ENCODE data around the gene NR6A1.

Gene NR6A1

DNA sequence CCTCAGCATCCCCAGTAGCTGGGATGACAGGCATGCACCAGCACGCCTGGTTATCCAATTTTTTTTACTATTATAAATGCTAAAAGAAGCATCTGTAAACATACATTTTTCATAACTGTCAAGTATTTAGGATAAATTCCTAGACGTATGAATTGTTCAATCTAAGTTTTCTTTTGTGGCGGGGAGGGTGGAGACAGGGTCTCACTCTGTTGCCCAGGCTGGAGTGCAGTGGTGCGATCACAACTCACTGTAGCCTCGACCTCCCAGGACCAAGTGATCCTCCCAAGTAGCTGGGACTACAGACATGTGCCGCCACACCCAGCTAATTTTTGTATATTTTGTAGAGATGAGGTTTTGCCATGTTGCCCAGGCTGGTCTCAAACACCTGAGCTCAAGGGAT, 52.2 kb downstream of the NR6A1 start:
- Histone ChIP-seq H3K4me3 (ENCODE audit: low read depth, low read length) (no peak overlapping the region), H3K36me3 (ENCODE audit: control insufficient read depth, insufficient read depth, low read length) (peaks cover 7% of the 10 kb centered on the region), H3K9me3 (ENCODE audit: control insufficient read depth, insufficient read depth, low read depth, low read length) (no peaks in the 10 kb centered on the region), H3K4me1 (ENCODE audit: control insufficient read depth, insufficient read depth, low read length) (peaks cover 8% of the 10 kb centered on the region), H3K27me3 (ENCODE audit: control insufficient read depth, insufficient read depth, low read length) (no peaks in the 10 kb centered on the region), H3K27ac (ENCODE audit: low read depth, low read length) (no peak overlapping the region), H3K9ac (ENCODE audit: low read length) (no peak overlapping the region)

DNA sequence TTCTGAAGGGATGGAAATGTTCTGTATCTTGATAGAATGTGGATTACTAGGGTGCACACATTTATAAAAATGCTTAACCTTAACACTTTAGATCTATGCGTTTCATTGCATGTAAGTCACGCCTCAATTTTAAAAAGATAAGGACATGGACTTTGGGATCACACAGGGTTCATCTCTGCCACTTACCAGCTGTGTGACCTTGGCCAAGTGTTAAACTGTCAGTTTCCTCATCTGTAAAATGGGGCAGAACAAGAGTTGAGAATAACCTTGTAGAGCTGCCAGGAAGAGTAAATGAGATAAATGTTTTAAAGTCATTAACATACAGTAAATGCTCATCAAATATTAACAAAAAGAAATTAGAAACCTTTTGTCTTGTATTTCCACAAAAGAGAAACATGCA, 53.5 kb downstream of the NR6A1 start:
- Histone ChIP-seq H3K4me1 (ENCODE audit: control insufficient read depth, insufficient read depth, low read length) (peaks cover 8% of the 10 kb centered on the region), H3K9ac (ENCODE audit: low read length) (no peak overlapping the region), H3K36me3 (ENCODE audit: control insufficient read depth, insufficient read depth, low read length) (peaks cover 7% of the 10 kb centered on the region), H3K9me3 (ENCODE audit: control insufficient read depth, insufficient read depth, low read depth, low read length) (no peaks in the 10 kb centered on the region), H3K27me3 (ENCODE audit: control insufficient read depth, insufficient read depth, low read length) (no peaks in the 10 kb centered on the region), H3K4me3 (ENCODE audit: low read depth, low read length) (no peak overlapping the region), H3K27ac (ENCODE audit: low read depth, low read length) (no peak overlapping the region)

DNA sequence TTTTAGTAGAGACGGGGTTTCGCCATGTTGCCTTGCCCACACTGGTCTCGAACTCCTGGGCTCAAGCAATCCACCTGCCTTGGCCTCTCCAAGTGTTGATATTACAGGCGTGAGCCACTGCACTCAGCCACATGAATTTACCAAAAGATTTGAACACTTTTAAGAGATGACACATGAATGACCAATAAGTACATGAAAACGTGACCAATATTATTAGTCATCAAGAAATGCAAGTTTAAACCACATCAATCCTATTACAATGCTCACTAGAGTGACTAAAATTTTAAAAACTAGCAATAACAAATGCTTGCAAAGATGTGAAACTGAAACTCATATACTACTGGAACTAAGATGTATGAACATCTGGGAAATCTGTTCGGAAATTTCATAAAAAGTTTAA, 54.3 kb downstream of the NR6A1 start:
- Histone ChIP-seq H3K27me3 (ENCODE audit: control insufficient read depth, insufficient read depth, low read length) (no peaks in the 10 kb centered on the region), H3K4me3 (ENCODE audit: low read depth, low read length) (no peak overlapping the region), H3K36me3 (ENCODE audit: control insufficient read depth, insufficient read depth, low read length) (peaks cover 7% of the 10 kb centered on the region), H3K4me1 (ENCODE audit: control insufficient read depth, insufficient read depth, low read length) (peaks cover 8% of the 10 kb centered on the region), H3K9ac (ENCODE audit: low read length) (no peak overlapping the region), H3K27ac (ENCODE audit: low read depth, low read length) (no peak overlapping the region), H3K9me3 (ENCODE audit: control insufficient read depth, insufficient read depth, low read depth, low read length) (no peaks in the 10 kb centered on the region)

DNA sequence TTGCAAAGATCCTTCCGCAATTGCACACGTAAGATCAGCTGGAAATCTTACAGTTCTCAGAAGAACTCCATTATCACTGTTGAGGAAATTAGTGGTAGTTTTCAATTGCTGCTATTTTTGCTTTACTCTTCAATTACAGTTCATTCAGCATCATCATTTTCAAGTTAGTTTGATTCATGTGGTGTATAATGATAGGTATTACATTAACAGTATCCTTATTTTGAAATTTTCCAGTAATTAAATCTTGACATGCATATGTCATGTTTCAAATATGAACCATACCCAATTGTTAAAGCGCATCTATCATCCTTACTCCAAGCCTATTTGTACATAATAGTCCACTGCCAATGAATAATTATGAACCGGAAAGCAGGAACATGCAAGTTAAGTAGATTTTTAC, 60.3 kb downstream of the NR6A1 start:
- Histone ChIP-seq H3K27ac (ENCODE audit: low read depth, low read length) (no peak overlapping the region), H3K4me1 (ENCODE audit: control insufficient read depth, insufficient read depth, low read length) (peaks cover 8% of the 10 kb centered on the region; the same call in 1 of the 2 replicates), H3K4me3 (ENCODE audit: low read depth, low read length) (no peak overlapping the region), H3K27me3 (ENCODE audit: control insufficient read depth, insufficient read depth, low read length) (no peaks in the 10 kb centered on the region), H3K9me3 (ENCODE audit: control insufficient read depth, insufficient read depth, low read depth, low read length) (no peaks in the 10 kb centered on the region), H3K36me3 (ENCODE audit: control insufficient read depth, insufficient read depth, low read length) (no peaks in the 10 kb centered on the region), H3K9ac (ENCODE audit: low read length) (no peak overlapping the region)

DNA sequence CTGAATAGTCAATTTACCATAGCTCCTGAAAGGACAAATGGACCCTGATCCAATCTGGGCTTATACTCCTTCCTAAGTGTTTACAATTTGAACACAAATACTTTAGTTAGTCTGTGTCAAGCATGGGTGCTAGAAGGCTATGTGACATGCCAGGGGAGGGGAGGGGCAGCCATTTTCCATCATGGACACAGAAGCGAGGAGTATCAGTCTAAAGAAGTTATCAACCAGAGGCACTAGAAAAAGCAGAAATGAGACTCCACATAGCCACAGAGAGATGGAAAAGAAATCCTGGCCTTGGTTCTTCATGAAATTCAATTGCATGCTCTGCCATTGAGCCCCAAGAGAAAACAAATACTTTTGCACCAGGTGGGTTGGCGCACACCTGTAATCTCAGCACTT, 61.8 kb downstream of the NR6A1 start:
- Histone ChIP-seq H3K27ac (ENCODE audit: low read depth, low read length) (no peak overlapping the region), H3K9ac (ENCODE audit: low read length) (no peak overlapping the region), H3K36me3 (ENCODE audit: control insufficient read depth, insufficient read depth, low read length) (no peaks in the 10 kb centered on the region), H3K4me1 (ENCODE audit: control insufficient read depth, insufficient read depth, low read length) (peaks cover 8% of the 10 kb centered on the region; the same call in 1 of the 2 replicates), H3K4me3 (ENCODE audit: low read depth, low read length) (no peak overlapping the region), H3K27me3 (ENCODE audit: control insufficient read depth, insufficient read depth, low read length) (no peaks in the 10 kb centered on the region), H3K9me3 (ENCODE audit: control insufficient read depth, insufficient read depth, low read depth, low read length) (no peaks in the 10 kb centered on the region)

DNA sequence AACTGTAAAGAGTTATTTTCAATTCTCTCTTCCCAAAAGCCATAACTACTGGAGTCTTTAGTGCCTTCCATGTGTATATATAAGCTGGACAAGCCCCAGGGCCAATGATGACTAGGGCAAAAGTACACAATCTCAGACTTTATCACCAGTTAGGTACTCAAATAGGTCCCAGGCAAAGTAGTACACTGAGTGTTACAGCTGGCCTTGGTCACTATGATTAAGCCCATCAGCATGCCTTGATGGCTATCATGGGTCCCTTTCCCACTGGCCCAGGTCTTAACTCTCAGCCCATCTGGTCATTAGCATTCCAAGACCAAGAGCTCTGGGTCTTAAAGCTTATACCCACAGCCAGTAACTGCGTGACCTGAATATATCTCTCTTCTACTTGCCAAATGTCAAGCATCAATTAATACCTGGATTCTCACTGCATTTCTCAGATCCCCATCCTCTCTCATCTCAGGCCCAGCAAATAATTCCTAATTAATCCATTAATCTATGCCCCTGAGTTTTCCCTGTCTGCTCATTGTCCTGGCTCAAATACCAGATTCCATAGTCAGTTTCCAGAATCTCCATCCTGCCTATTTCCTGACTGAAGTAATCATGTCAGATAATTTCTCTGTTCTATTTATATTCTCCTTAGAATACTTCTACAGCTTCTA, 62.3 kb downstream of the NR6A1 start:
- Histone ChIP-seq H3K9me3 (ENCODE audit: control insufficient read depth, insufficient read depth, low read depth, low read length) (no peaks in the 10 kb centered on the region), H3K27me3 (ENCODE audit: control insufficient read depth, insufficient read depth, low read length) (no peaks in the 10 kb centered on the region), H3K27ac (ENCODE audit: low read depth, low read length) (no peak overlapping the region; the same call in 1 of the 2 replicates), H3K9ac (ENCODE audit: low read length) (no peak overlapping the region), H3K4me1 (ENCODE audit: control insufficient read depth, insufficient read depth, low read length) (peaks cover 8% of the 10 kb centered on the region; the same call in 1 of the 2 replicates), H3K4me3 (ENCODE audit: low read depth, low read length) (no peak overlapping the region), H3K36me3 (ENCODE audit: control insufficient read depth, insufficient read depth, low read length) (no peaks in the 10 kb centered on the region)

DNA sequence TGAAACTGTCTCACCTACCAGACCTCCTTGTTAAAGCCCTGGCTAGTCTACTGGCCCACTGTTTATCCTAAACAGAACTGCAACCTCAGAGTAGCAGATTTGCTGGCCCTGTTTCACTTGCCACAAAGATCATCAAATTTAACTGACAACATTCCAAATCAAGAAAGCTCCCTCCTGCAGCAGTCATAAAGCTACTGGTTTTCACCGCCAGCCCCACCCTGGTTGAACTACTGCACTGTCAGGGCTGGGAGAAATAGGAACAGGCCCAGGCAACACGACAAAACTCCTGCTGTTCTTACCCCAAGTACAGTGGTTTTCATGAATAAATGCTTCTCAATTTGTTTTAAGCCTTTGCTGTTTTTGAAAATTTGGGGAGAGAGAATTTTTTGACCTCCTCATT, 63.0 kb downstream of the NR6A1 start:
- Histone ChIP-seq H3K9ac (ENCODE audit: low read length) (no peak overlapping the region), H3K4me3 (ENCODE audit: low read depth, low read length) (no peak overlapping the region), H3K27ac (ENCODE audit: low read depth, low read length) (no peak overlapping the region; the same call in 1 of the 2 replicates), H3K4me1 (ENCODE audit: control insufficient read depth, insufficient read depth, low read length) (peaks cover 8% of the 10 kb centered on the region; the same call in 1 of the 2 replicates), H3K36me3 (ENCODE audit: control insufficient read depth, insufficient read depth, low read length) (no peaks in the 10 kb centered on the region), H3K27me3 (ENCODE audit: control insufficient read depth, insufficient read depth, low read length) (no peaks in the 10 kb centered on the region), H3K9me3 (ENCODE audit: control insufficient read depth, insufficient read depth, low read depth, low read length) (no peaks in the 10 kb centered on the region)

DNA sequence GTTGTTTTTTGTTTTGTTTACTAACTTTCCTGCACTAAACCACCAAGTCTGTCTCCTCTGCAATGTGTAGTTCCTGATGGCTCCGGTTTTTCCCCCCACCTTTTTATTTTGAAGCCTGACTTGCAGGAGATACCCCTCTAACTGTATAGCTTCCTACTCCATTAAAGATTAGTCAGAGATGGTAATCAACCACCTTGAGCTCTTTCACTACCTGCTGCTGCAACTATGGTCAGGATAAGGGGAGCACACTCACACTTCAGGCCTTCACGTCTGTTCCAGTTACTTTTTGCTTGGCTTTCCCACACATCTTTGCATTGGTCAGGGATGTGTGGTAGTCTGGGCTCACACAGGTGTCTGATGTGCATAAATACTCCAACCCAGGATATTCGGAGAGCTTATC, 63.4 kb downstream of the NR6A1 start:
- Histone ChIP-seq H3K4me1 (ENCODE audit: control insufficient read depth, insufficient read depth, low read length) (peaks cover 8% of the 10 kb centered on the region; the same call in 1 of the 2 replicates), H3K9me3 (ENCODE audit: control insufficient read depth, insufficient read depth, low read depth, low read length) (no peaks in the 10 kb centered on the region), H3K9ac (ENCODE audit: low read length) (no peak overlapping the region), H3K27me3 (ENCODE audit: control insufficient read depth, insufficient read depth, low read length) (no peaks in the 10 kb centered on the region), H3K4me3 (ENCODE audit: low read depth, low read length) (no peak overlapping the region), H3K36me3 (ENCODE audit: control insufficient read depth, insufficient read depth, low read length) (no peaks in the 10 kb centered on the region), H3K27ac (ENCODE audit: low read depth, low read length) (no peak overlapping the region)

DNA sequence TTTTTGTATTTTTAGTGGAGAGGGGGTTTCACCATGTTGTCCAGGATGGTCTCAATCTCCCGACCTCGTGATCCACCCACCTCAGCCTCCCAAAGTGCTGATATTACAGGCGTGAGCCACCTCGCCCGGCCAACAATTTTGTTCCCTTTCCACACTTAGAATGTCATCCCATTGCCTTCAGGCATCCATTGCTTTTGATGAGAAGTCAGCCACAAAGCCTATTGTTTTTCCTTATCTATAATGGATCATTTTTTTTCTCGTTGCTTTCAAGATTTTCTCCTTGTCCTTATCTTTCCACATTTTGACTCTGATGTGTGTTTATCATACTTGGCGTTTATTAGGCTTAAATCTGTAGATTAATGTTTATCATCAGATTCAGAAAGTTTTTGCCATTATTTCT, 64.4 kb downstream of the NR6A1 start:
- Histone ChIP-seq H3K4me1 (ENCODE audit: control insufficient read depth, insufficient read depth, low read length) (peaks cover 8% of the 10 kb centered on the region; the same call in 1 of the 2 replicates), H3K4me3 (ENCODE audit: low read depth, low read length) (no peak overlapping the region), H3K9me3 (ENCODE audit: control insufficient read depth, insufficient read depth, low read depth, low read length) (no peaks in the 10 kb centered on the region), H3K27ac (ENCODE audit: low read depth, low read length) (no peak overlapping the region), H3K36me3 (ENCODE audit: control insufficient read depth, insufficient read depth, low read length) (no peaks in the 10 kb centered on the region), H3K27me3 (ENCODE audit: control insufficient read depth, insufficient read depth, low read length) (no peaks in the 10 kb centered on the region), H3K9ac (ENCODE audit: low read length) (no peak overlapping the region)

DNA sequence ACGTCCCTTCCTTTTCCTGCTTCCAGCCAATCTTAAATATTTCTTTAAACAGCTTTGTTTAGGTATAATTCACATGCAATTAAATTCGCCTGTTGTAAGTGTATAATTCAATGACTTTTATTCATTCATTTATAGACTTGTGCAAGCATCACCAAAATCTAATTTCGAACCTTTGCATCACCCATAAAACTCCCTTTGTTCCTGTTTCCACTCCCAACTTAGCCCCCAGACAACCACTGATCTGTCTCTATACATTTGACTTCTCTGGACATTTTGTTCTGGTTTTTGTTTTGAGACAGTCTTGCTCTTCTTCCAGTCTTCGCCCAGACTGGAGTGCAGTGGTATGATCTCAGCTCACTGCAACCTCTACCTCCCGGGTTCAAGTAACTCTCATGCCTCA, 71.5 kb downstream of the NR6A1 start:
- H3K4me1 ChIP-seq (ENCODE audit: control insufficient read depth, insufficient read depth, low read length): peaks cover 40% of the 10 kb centered on the region
- H3K9ac ChIP-seq (ENCODE audit: low read length): no peak overlapping the region
- H3K36me3 ChIP-seq (ENCODE audit: control insufficient read depth, insufficient read depth, low read length): no peaks in the 10 kb centered on the region
- H3K4me3 ChIP-seq (ENCODE audit: low read depth, low read length): no peak overlapping the region
- H3K9me3 ChIP-seq (ENCODE audit: control insufficient read depth, insufficient read depth, low read depth, low read length): no peaks in the 10 kb centered on the region
- no peaks in the 10 kb centered on the region for H3K27me3 ChIP-seq (ENCODE audit: control insufficient read depth, insufficient read depth, low read length)
- no peak overlapping the region for H3K27ac ChIP-seq (ENCODE audit: low read depth, low read length)

DNA sequence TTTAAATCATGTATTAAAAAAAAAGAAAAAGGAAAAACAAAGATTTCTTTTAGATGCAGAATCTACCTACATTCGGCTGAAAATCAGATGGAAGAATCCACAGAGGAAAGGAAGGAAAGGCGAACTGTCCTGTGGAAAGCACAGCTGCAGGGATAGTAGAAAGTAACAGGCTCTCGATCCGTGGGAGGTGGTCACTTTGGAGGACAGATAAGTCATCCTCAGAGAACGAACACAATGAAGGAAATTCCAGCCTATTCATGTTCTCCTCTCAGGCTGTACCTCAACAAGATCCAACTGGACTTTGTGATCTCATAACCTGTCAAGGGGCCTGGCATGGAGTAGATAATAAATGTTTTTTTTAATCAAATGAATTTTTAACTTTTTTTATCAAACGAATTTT, 72.8 kb downstream of the NR6A1 start:
- H3K27me3 ChIP-seq (ENCODE audit: control insufficient read depth, insufficient read depth, low read length): no peaks in the 10 kb centered on the region
- no peaks in the 10 kb centered on the region for H3K9me3 ChIP-seq (ENCODE audit: control insufficient read depth, insufficient read depth, low read depth, low read length)
- H3K27ac ChIP-seq (ENCODE audit: low read depth, low read length): no peak overlapping the region
- H3K36me3 ChIP-seq (ENCODE audit: control insufficient read depth, insufficient read depth, low read length): no peaks in the 10 kb centered on the region
- no peak overlapping the region for H3K9ac ChIP-seq (ENCODE audit: low read length)
- H3K4me3 ChIP-seq (ENCODE audit: low read depth, low read length): no peak overlapping the region
- H3K4me1 ChIP-seq (ENCODE audit: control insufficient read depth, insufficient read depth, low read length): peaks cover 48% of the 10 kb centered on the region
